ENCODE results near the gene TMEM238.

TMEM238 gene

GRCh38 chr19:55354698-55355212, 29.3 kb downstream of the TMEM238 start, which contains the start of gene COX6B2:
COX6B2 (minus strand) TSS chr19:55354719; CDS start chr19:55354521, 198 bp downstream.
- no peak for DNase-seq

- DNase-seq, result peak; percentile 86
Measured at GRCh38 chr19:55353803-55354697, 30.0 kb downstream of the TMEM238 start.

GRCh38 chr19:55353356-55353802, 30.7 kb downstream of the TMEM238 start:
- DNase-seq, result no peak

GRCh38 chr19:55352549-55353145, 31.4 kb downstream of the TMEM238 start:
- DNase-seq, result no peak

GRCh38 chr19:55352040-55352439, 32.1 kb downstream of the TMEM238 start:
- DNase-seq, result no peak

GRCh38 chr19:55350620-55351315, 33.3 kb downstream of the TMEM238 start:
- no peak for DNase-seq

- DNase-seq, result no peak
Measured at GRCh38 chr19:55348317-55349034, 35.6 kb downstream of the TMEM238 start.

GRCh38 chr19:55347442-55348009, 36.6 kb downstream of the TMEM238 start:
- DNase-seq, result no peak

- no peak for DNase-seq
Measured at GRCh38 chr19:55346725-55347441, 37.2 kb downstream of the TMEM238 start.

- no peak for DNase-seq
Measured at GRCh38 chr19:55345818-55346724, 38.0 kb downstream of the TMEM238 start.

- no peak for DNase-seq
Measured at GRCh38 chr19:55345101-55345817, 38.8 kb downstream of the TMEM238 start.

- DNase-seq, result no peak
Measured at GRCh38 chr19:55344444-55344843, 39.6 kb downstream of the TMEM238 start.

GRCh38 chr19:55341595-55342531, 42.2 kb downstream of the TMEM238 start:
- DNase-seq, result no peak

- peak; percentile 85 for DNase-seq
Measured at GRCh38 chr19:55341171-55341588, 42.9 kb downstream of the TMEM238 start.

GRCh38 chr19:55340784-55341147, 43.3 kb downstream of the TMEM238 start:
- DNase-seq, result no peak

GRCh38 chr19:55339889-55340783, 44.0 kb downstream of the TMEM238 start:
- no peak for DNase-seq

GRCh38 chr19:55339105-55339888, 44.8 kb downstream of the TMEM238 start, which contains the start of gene KMT5C:
KMT5C (plus strand) TSS chr19:55339876; CDS start chr19:55341937, 2,061 bp downstream.
- peak; percentile 100 for DNase-seq

Measured in activated effector memory CD4-positive, alpha-beta T cell treated with anti-CD3 and anti-CD28 coated beads, Interleukin-2, amount 50 U/mL, for 16 hours (primary cell).